Renal cortex interstitium (tissue), 15 donors: ENCODE data around the gene PPP3R1. TPM values are rescaled to one million over a fixed set of nuclear protein-coding genes. Genes with fewer than 3 reads are reported as not detected.

Experiments
- DNase-seq, 11 donors: peaks; one replicate each; pipeline ENCODE4 v3.0.0-alpha.2; 2013; ENCODE audit warnings: low read depth in 9 of 11, low spot score in 4 of 11; ENCODE audit errors: extremely low read depth in 1 of 11
- long read RNA-seq, 16 experiments: transcript quantifications; one replicate each; lab custom pipeline, GENCODE V29; 2026
- polyA plus RNA-seq, 3 donors: library from polyadenylated mRNA; unstranded; fragments of 120-200 nt; gene quantifications; one replicate each; pipeline ENCODE4 v1.2.1, GENCODE V29; 2013; ENCODE audit not compliant: insufficient read length in 3 of 3

Gene PPP3R1, protein sequence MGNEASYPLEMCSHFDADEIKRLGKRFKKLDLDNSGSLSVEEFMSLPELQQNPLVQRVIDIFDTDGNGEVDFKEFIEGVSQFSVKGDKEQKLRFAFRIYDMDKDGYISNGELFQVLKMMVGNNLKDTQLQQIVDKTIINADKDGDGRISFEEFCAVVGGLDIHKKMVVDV
- polyA plus RNA-seq, result 10 to 100 TPM; 51.8 to 67.6 (median 59.5) TPM
- long read RNA-seq, donor 1, transcript PPP3R1-201 (6 exons, 3,023 nt), result major isoform, 14 of 14 reads
- long read RNA-seq, donor 1, partial matches to known transcripts, result 0 of 14 reads
- long read RNA-seq, donor 1, other reads (novel, unspliced or antisense), result 0 of 14 reads
- long read RNA-seq, donor 2, transcript PPP3R1-201 (6 exons, 3,023 nt), result major isoform, 8 of 8 reads
- long read RNA-seq, donor 2, partial matches to known transcripts, result 0 of 8 reads
- long read RNA-seq, donor 2, other reads (novel, unspliced or antisense), result 0 of 8 reads
- long read RNA-seq, donor 3, transcript PPP3R1-201 (6 exons, 3,023 nt), result major isoform, 20 of 20 reads
- long read RNA-seq, donor 3, partial matches to known transcripts, result 0 of 20 reads
- long read RNA-seq, donor 3, other reads (novel, unspliced or antisense), result 0 of 20 reads
- long read RNA-seq, donor 4, transcript PPP3R1-201 (6 exons, 3,023 nt), result major isoform, 9 of 9 reads
- long read RNA-seq, donor 4, partial matches to known transcripts, result 0 of 9 reads
- long read RNA-seq, donor 4, other reads (novel, unspliced or antisense), result 0 of 9 reads
- long read RNA-seq, donor 5, result 0 reads
- long read RNA-seq, donor 6, transcript PPP3R1-201 (6 exons, 3,023 nt), result major isoform, 23 of 30 reads
- long read RNA-seq, donor 6, partial matches to known transcripts, result 7 of 30 reads
- long read RNA-seq, donor 6, other reads (novel, unspliced or antisense), result 0 of 30 reads
- long read RNA-seq, donor 7, transcript PPP3R1-201 (6 exons, 3,023 nt), result major isoform, 10 of 16 reads
- long read RNA-seq, donor 7, partial matches to known transcripts, result 6 of 16 reads
- long read RNA-seq, donor 7, other reads (novel, unspliced or antisense), result 0 of 16 reads
- long read RNA-seq, donor 8, transcript PPP3R1-201 (6 exons, 3,023 nt), result major isoform, 20 of 20 reads
- long read RNA-seq, donor 8, partial matches to known transcripts, result 0 of 20 reads
- long read RNA-seq, donor 8, other reads (novel, unspliced or antisense), result 0 of 20 reads
- long read RNA-seq, donor 9, transcript PPP3R1-201 (6 exons, 3,023 nt), result major isoform, 9 of 24 reads
- long read RNA-seq, donor 9, partial matches to known transcripts, result 15 of 24 reads
- long read RNA-seq, donor 9, other reads (novel, unspliced or antisense), result 0 of 24 reads
- long read RNA-seq, donor 10, transcript PPP3R1-201 (6 exons, 3,023 nt), result major isoform, 8 of 8 reads
- long read RNA-seq, donor 10, partial matches to known transcripts, result 0 of 8 reads
- long read RNA-seq, donor 10, other reads (novel, unspliced or antisense), result 0 of 8 reads
- long read RNA-seq, donor 11, transcript PPP3R1-201 (6 exons, 3,023 nt), result major isoform, 21 of 21 reads
- long read RNA-seq, donor 11, partial matches to known transcripts, result 0 of 21 reads
- long read RNA-seq, donor 11, other reads (novel, unspliced or antisense), result 0 of 21 reads
- long read RNA-seq, donor 12, transcript PPP3R1-201 (6 exons, 3,023 nt), result major isoform, 6 of 6 reads
- long read RNA-seq, donor 12, partial matches to known transcripts, result 0 of 6 reads
- long read RNA-seq, donor 12, other reads (novel, unspliced or antisense), result 0 of 6 reads
- long read RNA-seq, donor 13, transcript PPP3R1-201 (6 exons, 3,023 nt), result major isoform, 24 of 24 reads
- long read RNA-seq, donor 13, partial matches to known transcripts, result 0 of 24 reads
- long read RNA-seq, donor 13, other reads (novel, unspliced or antisense), result 0 of 24 reads
- long read RNA-seq, donor 14, transcript PPP3R1-201 (6 exons, 3,023 nt), result major isoform, 11 of 11 reads
- long read RNA-seq, donor 14, partial matches to known transcripts, result 0 of 11 reads
- long read RNA-seq, donor 14, other reads (novel, unspliced or antisense), result 0 of 11 reads
- long read RNA-seq, donor 15, transcript PPP3R1-201 (6 exons, 3,023 nt), result major isoform, 8 of 8 reads
- long read RNA-seq, donor 15, partial matches to known transcripts, result 0 of 8 reads
- long read RNA-seq, donor 15, other reads (novel, unspliced or antisense), result 0 of 8 reads
- long read RNA-seq, donor 16, transcript PPP3R1-201 (6 exons, 3,023 nt), result major isoform, 26 of 33 reads
- long read RNA-seq, donor 16, partial matches to known transcripts, result 7 of 33 reads
- long read RNA-seq, donor 16, other reads (novel, unspliced or antisense), result 0 of 33 reads

DNA sequence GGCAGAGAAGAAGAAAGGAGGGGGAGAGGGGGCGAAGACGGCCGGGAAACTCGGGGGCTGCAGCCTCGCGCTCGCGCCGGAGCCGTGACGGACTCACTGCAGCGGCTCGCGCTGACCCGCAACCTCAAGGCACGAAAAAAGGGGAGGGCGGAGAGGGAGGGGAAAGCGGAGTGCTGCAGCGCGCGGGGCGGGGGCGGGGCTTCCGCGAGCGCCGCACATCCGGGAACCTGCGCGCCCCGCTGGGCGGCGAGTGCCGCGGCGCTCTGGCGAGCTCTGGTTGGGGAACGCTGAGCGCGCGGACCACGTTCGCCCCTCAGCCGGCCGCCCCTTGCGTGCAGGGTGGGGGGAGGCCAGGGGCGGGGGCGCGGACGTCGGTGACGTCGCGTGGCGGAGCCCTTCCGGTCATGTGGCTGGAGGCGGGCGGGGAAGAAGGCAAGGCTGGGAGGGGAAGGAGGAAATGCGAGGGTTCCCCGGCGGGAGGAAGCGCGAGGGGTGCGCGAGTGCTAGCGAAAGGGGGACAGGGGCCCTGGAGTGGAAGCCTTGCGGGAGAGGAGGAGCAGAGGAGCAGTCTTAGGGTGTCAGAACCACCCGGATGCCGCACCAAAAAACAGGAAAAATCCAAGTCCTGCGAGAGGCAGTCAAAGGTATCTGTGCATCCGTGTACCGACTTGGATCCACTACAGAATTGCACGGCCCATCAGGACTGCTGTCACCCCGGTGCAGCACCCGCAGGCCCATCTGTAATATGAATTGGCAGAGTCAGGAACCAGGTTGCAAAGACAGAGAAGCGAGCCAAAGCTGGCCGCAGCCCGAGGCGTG lies at the start of gene PPP3R1:
Gene PPP3R1, minus strand, starts transcription at position 133 of the 819 bp plus-strand sequence. CDS start 405 bp downstream, outside the sequence.
- DNase-seq, result peak; percentile 83 to 94 (median 92)

DNA sequence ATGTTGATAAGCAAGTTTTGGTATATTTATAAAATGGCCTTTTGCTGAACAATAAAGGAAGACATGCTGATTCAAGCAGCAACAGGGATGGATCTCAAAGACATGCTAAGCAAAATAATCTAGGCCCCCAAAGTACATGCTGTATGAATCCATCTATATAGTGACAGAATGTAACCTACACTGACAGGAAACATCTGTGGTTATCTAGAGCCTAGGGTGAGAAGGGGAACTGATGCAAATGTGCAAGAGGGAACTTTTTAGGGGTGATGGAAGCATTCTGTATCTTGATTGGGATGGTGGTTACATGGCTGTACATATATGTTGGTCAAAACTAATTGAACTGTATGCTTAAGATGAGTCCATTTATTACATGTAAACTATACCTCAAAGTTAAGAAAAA lies 43.2 kb upstream of the PPP3R1 start:
- no peak for DNase-seq

DNA sequence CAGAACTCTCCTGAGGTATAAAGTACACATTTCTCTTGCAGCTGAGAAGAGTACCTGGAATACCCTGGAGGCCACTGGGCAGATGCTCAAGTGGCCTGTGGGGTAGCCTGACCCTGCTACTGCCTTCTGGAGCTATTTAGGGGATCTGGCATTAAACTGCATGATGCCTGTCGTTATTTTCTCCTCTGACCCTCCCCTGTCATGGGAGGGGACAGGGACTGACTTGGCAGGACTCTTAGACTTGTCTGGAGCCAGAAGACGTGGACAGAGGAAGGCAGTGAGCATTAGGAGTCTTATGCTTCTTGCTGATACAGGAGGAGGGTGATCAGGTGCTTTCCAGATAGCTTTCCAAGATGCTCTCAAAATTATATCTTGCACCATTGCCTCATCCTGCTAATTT lies 42.6 kb upstream of the PPP3R1 start:
- no peak for DNase-seq

DNA sequence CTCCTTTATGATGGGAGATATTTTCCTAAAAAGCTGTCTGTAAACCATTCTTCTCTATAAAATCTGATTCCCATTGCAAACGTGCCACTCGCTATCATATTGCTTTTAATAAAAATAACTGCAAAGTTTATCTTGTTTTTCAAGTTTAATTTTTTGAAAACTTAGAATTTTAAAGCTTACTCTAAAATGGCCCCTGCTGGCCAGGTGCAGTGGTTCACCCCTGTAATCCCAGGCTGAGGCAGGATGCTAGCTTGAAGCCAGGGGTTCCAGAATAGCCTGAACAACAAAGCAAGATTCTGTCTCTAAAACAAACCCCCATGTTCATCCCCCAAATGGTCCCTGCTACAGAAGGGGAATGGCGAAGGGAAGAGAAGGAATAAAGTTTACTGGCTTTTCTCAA lies 41.9 kb upstream of the PPP3R1 start:
- no peak for DNase-seq

DNA sequence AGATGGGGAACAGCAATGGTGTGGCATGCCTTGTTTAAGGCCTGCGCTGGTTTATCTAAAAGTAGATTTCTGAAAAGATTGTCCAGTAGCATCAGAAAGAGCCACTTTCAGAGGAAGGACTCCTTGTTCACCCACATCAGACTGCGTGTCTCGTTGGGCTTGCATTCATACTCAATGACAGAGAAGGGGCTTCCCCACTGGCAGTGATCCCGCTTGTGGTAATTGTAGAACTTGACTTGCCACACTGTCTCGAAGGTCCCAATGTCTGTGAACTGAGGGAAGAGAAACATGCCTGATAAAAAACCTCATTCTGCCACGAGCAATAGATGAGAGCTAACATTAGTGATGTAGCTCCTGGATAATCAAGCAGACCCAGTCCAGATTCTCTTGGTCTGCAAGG lies 41.4 kb upstream of the PPP3R1 start:
- no peak for DNase-seq

DNA sequence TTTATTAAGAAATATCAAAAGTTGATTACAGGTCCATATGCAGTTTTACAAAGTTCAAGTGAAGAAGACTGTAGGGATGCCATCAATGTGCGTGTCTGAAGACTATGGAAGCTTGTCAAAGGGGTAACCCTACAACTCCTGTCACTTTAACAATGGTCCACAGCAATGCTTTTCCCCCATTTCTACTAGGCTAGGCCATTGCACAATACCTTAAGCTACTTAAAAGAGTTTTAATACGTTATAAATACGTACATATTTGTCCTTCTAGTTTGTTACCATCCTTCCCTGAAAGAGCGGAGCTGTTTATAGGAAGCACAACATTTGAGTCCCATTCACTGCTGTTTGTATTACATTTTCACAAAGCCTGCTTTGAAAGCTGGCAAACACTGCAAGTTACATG lies 40.7 kb upstream of the PPP3R1 start:
- no peak for DNase-seq

DNA sequence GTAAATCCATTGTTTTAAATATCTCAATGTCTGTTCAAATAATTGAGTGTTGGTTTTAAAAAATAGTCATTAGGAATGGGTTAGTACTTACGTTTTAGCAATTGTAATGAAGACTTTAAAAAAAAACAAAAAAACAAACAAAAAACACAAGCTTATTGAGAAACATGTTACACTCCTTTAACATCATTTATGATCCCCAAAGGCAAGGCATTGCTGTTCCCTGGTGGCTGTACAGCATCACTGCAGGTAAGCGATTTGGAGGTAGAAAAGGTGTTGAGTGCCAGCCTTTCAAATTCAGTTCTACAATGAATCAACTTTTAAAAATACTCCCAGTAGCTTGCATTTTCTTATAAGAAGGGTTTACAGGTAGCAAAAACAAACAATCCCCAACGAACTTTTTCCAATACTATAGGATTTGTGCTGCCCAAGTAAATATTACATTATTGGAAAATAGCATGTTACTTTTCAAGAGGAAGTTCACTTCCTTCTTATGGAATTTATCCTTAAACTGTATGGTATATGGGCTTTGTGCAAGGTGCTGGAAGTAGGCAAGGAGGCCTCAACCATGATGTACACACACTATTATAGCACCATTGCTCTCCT lies 39.9 kb upstream of the PPP3R1 start:
- no peak for DNase-seq

DNA sequence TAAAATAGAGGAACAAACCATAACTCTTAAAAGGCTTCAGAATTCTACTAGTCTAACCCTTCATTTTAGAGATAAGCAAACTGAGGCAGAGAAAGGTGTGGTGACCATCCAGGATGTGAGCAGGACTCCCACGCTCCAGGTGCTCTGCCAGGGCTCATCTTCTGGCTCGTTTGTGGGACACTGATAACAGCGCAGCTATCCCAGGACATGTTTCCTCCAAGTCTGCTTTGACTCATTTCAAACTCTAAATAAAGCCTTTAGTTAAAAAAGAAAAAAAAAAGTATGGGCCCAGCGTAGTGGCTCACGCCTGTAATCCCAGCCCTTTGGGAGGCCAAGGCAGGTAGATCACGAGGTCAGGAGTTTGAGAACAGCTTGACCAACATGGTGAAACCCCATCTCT lies 39.0 kb upstream of the PPP3R1 start:
- no peak for DNase-seq

DNA sequence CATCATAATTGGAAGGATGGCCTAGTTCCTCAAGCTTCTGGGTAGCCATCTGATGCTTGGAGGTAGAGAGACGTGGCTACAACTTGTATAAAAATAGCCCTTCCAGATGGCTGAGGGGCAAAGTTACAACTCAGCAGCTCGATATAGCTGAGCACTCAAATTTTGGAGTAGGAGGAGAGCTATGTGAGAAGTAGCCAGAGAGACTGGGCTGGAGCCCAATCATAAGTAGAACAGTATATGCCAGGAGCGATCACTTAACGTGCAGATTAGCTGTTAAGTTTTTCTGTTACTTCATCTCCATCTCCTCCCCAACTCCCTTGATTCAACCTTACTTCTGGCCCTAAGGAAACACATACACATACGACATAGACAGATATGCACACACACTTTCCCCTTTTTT lies 38.6 kb upstream of the PPP3R1 start:
- no peak for DNase-seq

DNA sequence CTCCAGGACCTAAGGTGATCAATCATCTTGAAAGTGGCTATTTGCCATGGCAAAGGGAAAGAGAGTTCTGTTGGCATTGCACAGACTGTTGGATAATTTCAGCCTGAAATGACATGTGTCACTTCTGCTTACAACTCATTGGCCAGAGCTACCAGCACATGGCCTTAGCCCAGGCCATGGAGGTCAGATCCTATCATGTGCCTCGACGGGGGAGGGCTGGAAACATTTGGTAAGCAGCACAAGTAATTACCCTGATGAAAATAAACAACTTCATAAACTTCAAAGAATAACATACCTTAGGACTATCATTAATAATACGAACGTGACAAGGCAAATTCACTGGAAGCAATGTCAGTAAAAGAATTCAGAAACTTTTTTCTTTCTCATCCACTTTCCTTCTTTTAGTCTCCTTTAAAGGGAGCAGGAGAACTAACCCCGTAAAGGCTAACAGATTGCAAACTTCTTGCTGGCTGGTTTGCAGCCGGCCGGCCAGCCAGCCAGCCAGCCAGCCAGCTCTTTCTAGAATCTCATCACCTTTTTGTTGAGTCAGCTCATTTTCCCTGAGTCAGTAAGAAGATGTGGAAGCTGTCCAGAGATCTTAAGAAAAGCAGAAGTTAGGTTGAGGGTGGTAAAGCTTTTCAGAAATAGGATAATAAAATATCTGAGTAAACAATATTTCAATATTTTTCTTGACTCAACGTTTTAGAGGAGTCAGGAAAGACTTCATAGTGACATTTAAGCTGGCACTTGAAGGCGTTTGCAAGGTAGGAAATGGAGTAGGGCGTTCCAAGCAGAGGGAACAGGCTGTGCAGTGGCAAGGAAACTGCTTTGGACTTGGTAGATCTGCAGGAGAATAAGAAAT lies 35.5 kb upstream of the PPP3R1 start:
- no peak for DNase-seq

DNA sequence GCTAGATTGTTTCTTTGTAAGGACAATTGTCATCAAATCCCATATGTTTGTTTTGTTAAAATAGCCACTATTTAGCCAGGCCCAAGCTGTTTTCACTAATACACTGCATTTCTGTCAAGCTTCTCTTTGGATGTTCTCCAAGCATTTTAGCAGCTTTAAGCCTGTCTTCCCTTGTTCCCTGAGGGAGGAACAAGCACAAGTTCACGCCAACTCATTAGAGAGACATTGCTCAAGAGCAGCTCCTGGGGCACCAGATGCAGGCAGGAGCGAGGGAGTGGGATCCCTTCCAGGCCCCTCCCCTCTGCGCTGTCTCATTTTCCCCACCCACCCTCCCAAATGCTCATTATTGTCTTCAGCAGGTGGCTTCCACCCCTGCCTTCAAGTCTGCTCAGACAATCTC lies 32.6 kb upstream of the PPP3R1 start:
- peak in 3 of 11 donors; percentile 26 to 38 (median 35) for DNase-seq

DNA sequence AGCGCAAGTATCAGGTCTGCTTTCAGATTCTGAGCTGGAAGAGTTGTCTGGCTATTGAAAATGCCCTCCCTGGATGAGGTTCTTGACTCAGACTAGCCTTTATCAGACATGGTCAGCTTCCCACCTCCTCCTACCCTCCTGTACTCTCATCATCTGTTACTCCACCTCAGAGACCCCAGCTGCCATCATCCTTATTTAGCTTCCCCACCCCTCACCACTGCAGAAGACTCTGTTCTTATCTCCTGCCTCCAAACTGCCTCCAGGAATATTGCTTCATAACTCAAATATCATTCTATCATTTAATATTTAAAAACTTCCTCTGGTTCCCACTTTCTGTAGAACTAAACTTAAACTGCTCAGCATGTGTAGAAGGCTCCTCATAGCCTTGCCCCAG lies 31.1 kb upstream of the PPP3R1 start:
- no peak for DNase-seq

DNA sequence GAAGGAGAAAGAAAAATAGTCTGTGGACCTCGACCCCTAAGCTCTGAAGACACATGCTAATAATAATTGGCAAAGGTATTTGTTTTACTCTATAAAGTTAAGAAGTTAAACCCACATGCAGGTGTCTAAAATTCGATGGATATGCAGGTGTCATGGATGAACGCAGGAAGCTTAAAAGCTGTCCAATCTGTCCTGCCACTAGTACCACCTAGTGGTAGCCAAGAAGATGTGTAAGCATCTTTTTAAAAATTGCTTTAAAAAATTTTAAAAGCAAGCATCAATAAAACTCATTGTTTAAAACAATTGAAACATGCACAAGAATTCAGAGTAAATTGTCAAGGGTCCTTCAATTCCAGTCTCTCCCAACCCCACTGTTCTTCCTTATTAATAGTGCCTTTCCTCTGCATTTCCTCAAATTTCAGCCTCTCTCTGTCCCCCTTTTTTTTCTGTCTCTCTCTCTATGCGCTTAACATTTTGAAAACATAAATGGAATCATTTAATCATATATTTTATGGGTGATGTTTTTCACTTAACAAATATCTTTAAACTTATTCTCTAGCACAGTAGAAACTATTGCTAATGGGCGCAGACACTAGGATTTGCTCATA lies 30.6 kb upstream of the PPP3R1 start:
- DNase-seq, result no peak

DNA sequence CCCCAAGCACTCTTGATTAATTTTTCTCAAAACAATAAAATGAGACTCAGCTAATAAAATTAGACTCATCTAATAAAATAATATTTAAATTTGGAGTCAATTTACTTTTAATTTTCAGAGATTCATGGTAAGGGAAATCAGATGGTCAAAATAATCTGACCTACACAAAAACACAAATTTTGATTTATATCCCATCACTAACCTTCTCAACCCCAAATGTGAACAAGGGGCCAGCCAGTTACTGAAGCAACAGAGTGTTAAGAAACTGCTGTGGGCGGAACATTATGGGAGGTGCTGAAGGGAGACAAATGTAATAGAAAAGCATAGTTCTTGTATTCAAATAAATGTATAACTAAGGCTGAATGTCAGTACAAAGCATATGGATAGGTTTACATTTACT lies 28.5 kb upstream of the PPP3R1 start:
- peak in 8 of 11 donors; percentile 33 to 58 (median 50) for DNase-seq

DNA sequence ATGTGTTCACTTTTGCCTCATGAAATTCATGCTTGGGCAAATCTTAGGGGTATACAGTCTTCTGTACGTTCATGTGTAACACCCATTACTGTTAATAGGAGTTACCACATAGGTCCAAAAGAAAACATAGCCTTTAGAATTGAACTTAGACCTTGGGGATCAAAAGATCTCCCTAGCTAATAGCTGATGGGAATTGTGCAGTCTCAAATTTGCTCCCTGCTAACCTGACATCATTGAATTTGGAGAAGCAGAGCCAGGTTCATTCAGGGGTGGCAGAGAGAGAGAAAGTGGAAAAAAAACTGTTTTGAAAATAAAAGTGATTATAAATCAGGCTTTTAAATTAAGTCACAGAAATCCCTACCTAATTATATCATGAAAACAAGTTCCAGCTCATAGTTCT lies 28.0 kb upstream of the PPP3R1 start:
- peak in 2 of 11 donors; percentile 19 to 39 for DNase-seq
